ENCODE results near the gene MEN1. TPM values are rescaled to one million over a fixed set of nuclear protein-coding genes. Genes with fewer than 3 reads are reported as not detected.

The MEN1 gene
- total and polyA plus RNA-seq, 10 donors = 17.8 to 33.6 (median 27.2) TPM

- H3K4me1 ChIP-seq = peaks cover 59 to 100% (median 90%) of the 10 kb centered on the region in 6 donors
- intact Hi-C loops (cut with DNase I; ENCODE audit: low total_unique reads) = no loop called here
- WGBS, 5 donors = 84 to 88% (median 86%) methylated on average over 32 to 42 of the region's 42 CpGs
- no peak overlapping the region for H3K4me3 ChIP-seq
- no peaks in the 10 kb centered on the region for H3K27me3 ChIP-seq (replicated peaks in 1 of 7)
- peak overlapping the region in 4 of 8 donors; percentile 70 to 91 (median 82) for H3K27ac ChIP-seq
- peak; percentile 78 for DNase-seq
- H3K9me3 ChIP-seq = no peaks in the 10 kb centered on the region
- H3K36me3 ChIP-seq = peaks cover 2 to 100% (median 84%) of the 10 kb centered on the region in 6 donors
- TF ChIP-seq CTCF (IDR thresholded peaks at IDR 0.05 in 8 of 11, conservative IDR thresholded peaks at IDR 0.05 in 3 of 11) (no peak), POLR2AphosphoS5 (IDR thresholded peaks at IDR 0.05) (peak; percentile 48 to 67 (median 53))
Observed at GRCh38 chr11:64765851-64766665, 44.3 kb downstream of the MEN1 start.

GRCh38 chr11:64765291-64765850, 45.0 kb downstream of the MEN1 start:
- no peak overlapping the region for H3K4me3 ChIP-seq
- peak overlapping the region in 6 of 8 donors; percentile 63 to 91 (median 82) for H3K27ac ChIP-seq
- peaks cover 65 to 100% (median 90%) of the 10 kb centered on the region in 6 donors for H3K4me1 ChIP-seq
- intact Hi-C loops (cut with DNase I; ENCODE audit: low total_unique reads) = no loop called here
- no peaks in the 10 kb centered on the region for H3K27me3 ChIP-seq (replicated peaks in 1 of 7)
- H3K9me3 ChIP-seq = no peaks in the 10 kb centered on the region
- TF ChIP-seq POLR2A (IDR thresholded peaks at IDR 0.05) = no peak
- peak; percentile 53 to 78 (median 58) for TF ChIP-seq POLR2AphosphoS5 (IDR thresholded peaks at IDR 0.05)
- TF ChIP-seq CTCF (IDR thresholded peaks at IDR 0.05 in 8 of 11, conservative IDR thresholded peaks at IDR 0.05 in 3 of 11) = peak in 1 of 11 experiments; percentile 17
- 88 to 92% (median 90%) methylated on average over 30 of the region's 30 CpGs for WGBS, 5 donors
- H3K36me3 ChIP-seq = peaks cover 2 to 99% (median 78%) of the 10 kb centered on the region in 6 donors
- peak; percentile 79 for DNase-seq

- peak overlapping the region in 1 of 8 donors; percentile 28 for H3K4me3 ChIP-seq
- H3K9me3 ChIP-seq = no peaks in the 10 kb centered on the region
- intact Hi-C loops (cut with DNase I; ENCODE audit: low total_unique reads) = no loop called here
- peaks cover 71 to 100% (median 94%) of the 10 kb centered on the region in 6 donors for H3K4me1 ChIP-seq
- peak; percentile 64 for DNase-seq
- 75 to 84% (median 75%) methylated on average over 7 to 8 of the region's 8 CpGs for WGBS, 5 donors
- H3K36me3 ChIP-seq = peaks cover 2 to 99% (median 71%) of the 10 kb centered on the region in 6 donors
- TF ChIP-seq CTCF (IDR thresholded peaks at IDR 0.05 in 8 of 11, conservative IDR thresholded peaks at IDR 0.05 in 3 of 11) (no peak), POLR2AphosphoS5 (IDR thresholded peaks at IDR 0.05) (no peak), POLR2A (IDR thresholded peaks at IDR 0.05) (no peak)
- H3K27ac ChIP-seq = peak overlapping the region; percentile 63 to 91 (median 81)
- H3K27me3 ChIP-seq (replicated peaks in 1 of 7) = no peaks in the 10 kb centered on the region
Observed at GRCh38 chr11:64764753-64765152, 45.6 kb downstream of the MEN1 start.

All from spleen (tissue), 11 donors.